ENCODE data around the gene TDRD1.

TDRD1 gene

GRCh38 chr10:114276066-114276465, 96.9 kb downstream of the TDRD1 start:
- TF ChIP-seq EZH2phosphoT487 (IDR thresholded peaks at IDR 0.05; ENCODE audit: borderline replicate concordance, low read length), result no peak
- no peak for TF ChIP-seq CTCF (IDR thresholded peaks at IDR 0.05; ENCODE audit: low read depth, low read length, poor library complexity, severe bottlenecking)
- H3K9me3 ChIP-seq (ENCODE audit: control insufficient read depth, insufficient read depth, low read length), result no peaks in the 10 kb centered on the region
- no peaks in the 10 kb centered on the region for H3K9me2 ChIP-seq (replicated peaks; ENCODE audit: control insufficient read depth, low read length)
- no peaks in the 10 kb centered on the region for H3K36me3 ChIP-seq (ENCODE audit: control insufficient read depth, low read length)
- no peaks in the 10 kb centered on the region for H3K4me1 ChIP-seq (ENCODE audit: control insufficient read depth, low read length)
- no peaks in the 10 kb centered on the region for H3F3A ChIP-seq (ENCODE audit: control insufficient read depth, insufficient read depth)
- H3K27ac ChIP-seq (ENCODE audit: low read depth, low read length), result no peak overlapping the region
- no peaks in the 10 kb centered on the region for H3K79me2 ChIP-seq (ENCODE audit: control insufficient read depth, low read length)
- no peak overlapping the region for H3K4me2 ChIP-seq (ENCODE audit: low read length)
- no peak overlapping the region for H3K4me3 ChIP-seq (ENCODE audit: low read length)
- H3K27me3 ChIP-seq (ENCODE audit: control insufficient read depth, low read length), result peaks cover 3% of the 10 kb centered on the region; the same call in 1 of the 2 replicates
- H4K20me1 ChIP-seq (ENCODE audit: control insufficient read depth, insufficient read depth, low read depth, low read length), result no peaks in the 10 kb centered on the region

GRCh38 chr10:114276671-114277070, 97.5 kb downstream of the TDRD1 start:
- Histone ChIP-seq H3K4me3 (ENCODE audit: low read length) (no peak overlapping the region), H4K20me1 (ENCODE audit: control insufficient read depth, insufficient read depth, low read depth, low read length) (no peaks in the 10 kb centered on the region), H3K79me2 (ENCODE audit: control insufficient read depth, low read length) (no peaks in the 10 kb centered on the region), H3F3A (ENCODE audit: control insufficient read depth, insufficient read depth) (no peaks in the 10 kb centered on the region), H3K9me2 (replicated peaks; ENCODE audit: control insufficient read depth, low read length) (no peaks in the 10 kb centered on the region), H3K36me3 (ENCODE audit: control insufficient read depth, low read length) (no peaks in the 10 kb centered on the region), H3K27me3 (ENCODE audit: control insufficient read depth, low read length) (peaks cover 2% of the 10 kb centered on the region; the same call in 1 of the 2 replicates), H3K27ac (ENCODE audit: low read depth, low read length) (no peak overlapping the region), H3K4me2 (ENCODE audit: low read length) (no peak overlapping the region), H3K4me1 (ENCODE audit: control insufficient read depth, low read length) (no peaks in the 10 kb centered on the region), H3K9me3 (ENCODE audit: control insufficient read depth, insufficient read depth, low read length) (no peaks in the 10 kb centered on the region)
- TF ChIP-seq EZH2phosphoT487 (IDR thresholded peaks at IDR 0.05; ENCODE audit: borderline replicate concordance, low read length) (no peak), CTCF (IDR thresholded peaks at IDR 0.05; ENCODE audit: low read depth, low read length, poor library complexity, severe bottlenecking) (no peak)

- H3K4me1 ChIP-seq (ENCODE audit: control insufficient read depth, low read length), result no peaks in the 10 kb centered on the region
- H3K4me3 ChIP-seq (ENCODE audit: low read length), result no peak overlapping the region
- no peaks in the 10 kb centered on the region for H3K9me2 ChIP-seq (replicated peaks; ENCODE audit: control insufficient read depth, low read length)
- no peak overlapping the region for H3K27ac ChIP-seq (ENCODE audit: low read depth, low read length)
- no peaks in the 10 kb centered on the region for H3K79me2 ChIP-seq (ENCODE audit: control insufficient read depth, low read length)
- H3K4me2 ChIP-seq (ENCODE audit: low read length), result no peak overlapping the region
- H3F3A ChIP-seq (ENCODE audit: control insufficient read depth, insufficient read depth), result no peaks in the 10 kb centered on the region
- TF ChIP-seq EZH2phosphoT487 (IDR thresholded peaks at IDR 0.05; ENCODE audit: borderline replicate concordance, low read length) (no peak), CTCF (IDR thresholded peaks at IDR 0.05; ENCODE audit: low read depth, low read length, poor library complexity, severe bottlenecking) (no peak)
- H4K20me1 ChIP-seq (ENCODE audit: control insufficient read depth, insufficient read depth, low read depth, low read length), result no peaks in the 10 kb centered on the region
- H3K36me3 ChIP-seq (ENCODE audit: control insufficient read depth, low read length), result no peaks in the 10 kb centered on the region
- H3K9me3 ChIP-seq (ENCODE audit: control insufficient read depth, insufficient read depth, low read length), result no peaks in the 10 kb centered on the region
- no peaks in the 10 kb centered on the region for H3K27me3 ChIP-seq (ENCODE audit: control insufficient read depth, low read length)
Observed at GRCh38 chr10:114278140-114278883, 99.2 kb downstream of the TDRD1 start.
